Tibial artery (tissue), 4 donors: Measurements from ENCODE around the gene SNX11.

ENCODE experiments used
- DNase-seq, 2 donors: peaks; one replicate each; pipeline ENCODE4 v3.0.0-alpha.2; 2019
- H3K27ac ChIP-seq, 2 donors: fragments of 200-600 bp; sonication (generic) in 1 of 2; 1 replicate in 1 of 2; 2 replicates in 1 of 2; pipeline ENCODE4 v1.5.1; 2018 to 2019; ENCODE audit warnings: mild to moderate bottlenecking in 1 of 2
- H3K27me3 ChIP-seq, 2 donors: fragments of 200-600 bp; sonication (generic) in 1 of 2; one replicate each; pipeline versions ENCODE4 v1.5.1 to v1.6.0; 2016 to 2019
- H3K36me3 ChIP-seq, 3 donors: fragments of 200-600 bp; sonication (generic) in 2 of 3; one replicate each; pipeline ENCODE4 v1.5.1; 2016 to 2019; ENCODE audit warnings: mild to moderate bottlenecking in 2 of 3
- H3K4me1 ChIP-seq, 4 donors: fragments of 200-600 bp; sonication (generic) in 2 of 4; 1 replicate in 3 of 4; 2 replicates in 1 of 4; pipeline ENCODE4 v1.5.1; 2016 to 2019
- H3K4me3 ChIP-seq, 2 donors: fragments of 200-600 bp; sonication (generic) in 1 of 2; 1 replicate in 1 of 2; 2 replicates in 1 of 2; pipeline ENCODE4 v1.5.1; 2018 to 2019; ENCODE audit warnings: mild to moderate bottlenecking in 2 of 2
- H3K9me3 ChIP-seq, 3 donors: fragments of 200-600 bp; sonication (generic) in 1 of 3; one replicate each; pipeline ENCODE4 v1.5.1; 2016 to 2019
- CTCF ChIP-seq, 2 experiments: fragments of 200-600 bp in 1 of 2; fragments of 450-650 bp in 1 of 2; IDR thresholded peaks; one replicate each; pipeline ENCODE4 v1.5.1; 2017 to 2019; ENCODE audit warnings: antibody characterized with exemption in 2 of 2, mild to moderate bottlenecking in 1 of 2, moderate library complexity in 1 of 2
- intact Hi-C: fragments of 100-400 bp; cut with DNase I; formaldehyde crosslinking; loops from one replicate; pipeline ENCODE4 v1.15.0; 2023; ENCODE audit warnings: low total_unique reads

Gene SNX11

DNA sequence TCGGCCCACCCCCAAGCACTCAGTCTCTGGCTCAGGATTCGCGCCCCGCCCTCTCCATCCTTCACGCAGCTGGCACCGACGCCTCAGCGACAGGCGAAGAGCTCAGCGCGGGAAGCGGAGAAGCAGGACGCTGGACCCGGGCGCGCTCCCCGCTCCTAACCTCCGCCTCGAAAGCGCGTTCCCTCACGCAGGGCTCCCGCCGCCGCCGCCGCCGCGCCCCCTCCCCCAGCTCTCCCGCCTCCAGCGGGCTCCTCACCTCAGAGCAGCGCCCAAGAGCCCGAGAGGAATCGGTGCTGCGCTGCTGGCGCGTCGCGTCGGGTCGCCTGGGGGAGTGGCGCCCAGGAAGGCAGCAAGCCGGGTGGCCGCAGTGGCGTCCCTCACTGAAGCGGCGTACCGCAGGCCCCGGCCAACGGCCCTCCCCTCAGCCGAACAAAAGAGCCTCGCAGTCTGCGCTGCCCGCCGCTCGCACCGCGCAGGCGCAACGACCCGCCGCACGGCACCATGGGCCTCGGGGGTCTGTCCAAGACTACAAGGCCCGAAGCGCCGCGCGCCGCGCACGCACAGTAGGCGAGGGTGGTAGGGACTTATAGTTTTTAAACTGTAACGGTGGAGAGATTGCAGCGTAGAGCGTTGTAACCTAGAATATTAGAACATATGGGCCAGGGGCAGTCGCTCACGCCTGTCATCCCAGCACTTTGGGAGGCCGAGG is 6.4 kb upstream of the SNX11 start, which contains the start of gene CBX1:
Gene CBX1, minus strand, starts transcription at position 467 of the 709 bp plus-strand sequence. CDS start 24,474 bp downstream, outside the sequence.
- peak; percentile 93 to 95 for DNase-seq
- no peaks in the 10 kb centered on the region for H3K9me3 ChIP-seq
- TF ChIP-seq CTCF (IDR thresholded peaks at IDR 0.05), result no peak
- peak within 1 kb of the TSS; percentile 71 to 97 for H3K4me3 ChIP-seq
- no peaks in the 10 kb centered on the region for H3K27me3 ChIP-seq
- H3K4me1 ChIP-seq, result peaks cover 0 to 18% (median 11%) of the 10 kb centered on the region in 4 donors
- H3K27ac ChIP-seq, result peak within 1 kb of the TSS; percentile 83 to 94
- no peaks in the 10 kb centered on the region for H3K36me3 ChIP-seq
- intact Hi-C loops, result loop anchor here (10.0 kb wide), 1 partner anchor 406 kb away; the partner anchor contains the start of gene TBKBP1

DNA sequence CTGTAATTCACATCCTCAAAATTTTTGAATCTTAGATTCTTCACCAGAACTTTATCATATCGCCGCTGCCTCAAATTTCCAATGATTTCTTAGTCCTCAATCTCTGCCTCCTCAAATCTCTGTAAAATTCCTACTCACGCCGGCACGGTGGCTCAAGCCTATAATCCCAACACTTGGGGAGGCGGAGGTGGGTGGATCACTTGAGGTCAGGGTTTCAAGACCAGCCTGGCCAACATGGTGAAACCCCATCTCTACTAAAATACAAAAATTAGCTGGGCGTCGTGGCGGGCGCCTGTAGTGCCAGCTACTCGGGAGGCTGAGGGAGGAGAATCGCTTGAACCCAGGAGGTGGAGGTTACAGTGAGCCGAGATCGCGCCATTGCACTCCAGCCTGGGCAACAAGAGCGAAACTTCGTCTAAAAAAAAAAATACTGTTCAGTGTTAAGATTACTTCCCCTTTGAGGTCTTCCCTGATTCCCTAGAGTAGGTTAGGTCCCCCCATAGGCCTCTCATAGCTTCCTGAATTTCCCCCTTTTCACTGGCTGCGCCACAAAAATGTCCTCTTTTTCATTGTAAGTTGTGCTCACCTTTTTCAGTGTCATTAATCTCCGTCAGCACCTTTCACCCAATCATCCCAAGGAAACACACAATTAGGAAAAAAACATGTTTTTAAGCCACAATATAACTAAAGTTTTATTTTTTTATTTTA is 5.4 kb upstream of the SNX11 start:
- DNase-seq, result no peak
- intact Hi-C loops, result loop anchor here (10.0 kb wide), 1 partner anchor 407 kb away; the partner anchor contains the start of gene TBKBP1
- Histone ChIP-seq H3K36me3 (no peaks in the 10 kb centered on the region), H3K9me3 (no peaks in the 10 kb centered on the region), H3K27me3 (no peaks in the 10 kb centered on the region), H3K4me3 (peak overlapping the region in 1 of 2 donors; percentile 97), H3K27ac (no peak overlapping the region), H3K4me1 (peaks cover 0 to 22% (median 12%) of the 10 kb centered on the region in 4 donors)
- TF ChIP-seq CTCF (IDR thresholded peaks at IDR 0.05), result no peak

GRCh38 chr17:48102798-48103715 is 4.5 kb upstream of the SNX11 start:
- no peaks in the 10 kb centered on the region for H3K36me3 ChIP-seq
- H3K9me3 ChIP-seq, result no peaks in the 10 kb centered on the region
- intact Hi-C loops, result loop anchor here (10.0 kb wide), 1 partner anchor 408 kb away; the partner anchor contains the start of gene TBKBP1
- no peaks in the 10 kb centered on the region for H3K27me3 ChIP-seq
- no peak for TF ChIP-seq CTCF (IDR thresholded peaks at IDR 0.05)
- peaks cover 0 to 21% (median 11%) of the 10 kb centered on the region in 4 donors for H3K4me1 ChIP-seq
- H3K4me3 ChIP-seq, result no peak overlapping the region
- no peak overlapping the region for H3K27ac ChIP-seq
- peak in 1 of 2 donors; percentile 24 for DNase-seq

- DNase-seq, result no peak
- intact Hi-C loops, result loop anchor here (10.0 kb wide), 1 partner anchor 410 kb away; the partner anchor contains the start of gene TBKBP1
- no peak for TF ChIP-seq CTCF (IDR thresholded peaks at IDR 0.05)
- Histone ChIP-seq H3K27ac (no peak overlapping the region), H3K4me1 (peaks cover 0 to 28% (median 19%) of the 10 kb centered on the region in 4 donors), H3K4me3 (no peak overlapping the region), H3K27me3 (no peaks in the 10 kb centered on the region), H3K9me3 (no peaks in the 10 kb centered on the region), H3K36me3 (no peaks in the 10 kb centered on the region)
Observed at GRCh38 chr17:48104440-48104839, 3.1 kb upstream of the SNX11 start.

GRCh38 chr17:48106802-48107136 is 797 bp upstream of the SNX11 start:
- H3K9me3 ChIP-seq, result no peaks in the 10 kb centered on the region
- H3K27me3 ChIP-seq, result no peaks in the 10 kb centered on the region

More at GRCh38 chr17:48106802-48107136, 797 bp upstream of the SNX11 start:
- intact Hi-C loops, result loop anchor here (10.0 kb wide), 1 partner anchor 412 kb away; the partner anchor contains the start of gene TBKBP1
- no peak for TF ChIP-seq CTCF (IDR thresholded peaks at IDR 0.05)
- peak overlapping the region; percentile 73 to 79 for H3K4me3 ChIP-seq
- DNase-seq, result no peak
- H3K36me3 ChIP-seq, result no peaks in the 10 kb centered on the region
- peak overlapping the region; percentile 89 to 92 for H3K27ac ChIP-seq
- H3K4me1 ChIP-seq, result peaks cover 0 to 31% (median 14%) of the 10 kb centered on the region in 4 donors
